H9 (cell line): ENCODE results near the gene PAQR7. TPM values are rescaled to one million over a fixed set of nuclear protein-coding genes. Genes with fewer than 3 reads are reported as not detected.

Source experiments
- DNase-seq: peaks from one replicate; pipeline ENCODE4 v3.0.0-alpha.2; 2017
- H2AFZ ChIP-seq: one replicate; pipeline ENCODE4 v1.6.1; 2013; ENCODE audit warnings: mild to moderate bottlenecking, low read length, control low read depth, moderate library complexity
- H2AK5ac ChIP-seq: 2 replicates; pipeline ENCODE4 v1.6.1; 2013; ENCODE audit warnings: low read length, control low read depth, mixed read lengths; ENCODE audit not compliant: insufficient read length
- H2BK120ac ChIP-seq: one replicate; pipeline ENCODE4 v1.6.1; 2013; ENCODE audit warnings: low read depth, mild to moderate bottlenecking, low read length, control low read depth, inconsistent platforms; ENCODE audit not compliant: poor library complexity, severe bottlenecking
- H2BK12ac ChIP-seq: 2 replicates; pipeline ENCODE4 v1.6.1; 2013; ENCODE audit warnings: low read length, control low read depth, mixed read lengths, low read depth; ENCODE audit not compliant: insufficient read length
- H2BK15ac ChIP-seq: 2 replicates; pipeline ENCODE4 v1.6.1; 2013; ENCODE audit warnings: low read depth, low read length, control low read depth
- H2BK20ac ChIP-seq: one replicate; pipeline ENCODE4 v1.6.1; 2013; ENCODE audit warnings: low read depth, mild to moderate bottlenecking, low read length, control low read depth, inconsistent platforms; ENCODE audit not compliant: poor library complexity, severe bottlenecking
- H2BK5ac ChIP-seq: 2 replicates; pipeline ENCODE4 v1.6.1; 2013; ENCODE audit warnings: low read length, control low read depth, mixed read lengths; ENCODE audit not compliant: insufficient read length
- H3K14ac ChIP-seq: 2 replicates; pipeline ENCODE4 v1.6.1; 2013; ENCODE audit warnings: low read length, control low read depth; ENCODE audit not compliant: insufficient read depth
- H3K18ac ChIP-seq: 2 replicates; pipeline ENCODE4 v1.6.1; 2013; ENCODE audit warnings: low read depth, mild to moderate bottlenecking, mixed read lengths, low read length, control low read depth; ENCODE audit not compliant: insufficient read length
- H3K23ac ChIP-seq: 2 replicates; pipeline ENCODE4 v1.6.1; 2013; ENCODE audit warnings: low read length, control low read depth, mixed read lengths, low read depth; ENCODE audit not compliant: insufficient read length
- H3K23me2 ChIP-seq: 2 replicates; pipeline ENCODE4 v1.6.1; 2013; ENCODE audit warnings: low read depth, mild to moderate bottlenecking, mixed read lengths, low read length, control low read depth; ENCODE audit not compliant: insufficient read length, poor library complexity, severe bottlenecking
- H3K27ac ChIP-seq: 2 replicates; pipeline ENCODE4 v1.5.1; 2013; ENCODE audit warnings: low read length, control low read depth, mixed read lengths, low read depth; ENCODE audit not compliant: insufficient read length
- H3K27me3 ChIP-seq: 2 replicates; pipeline ENCODE4 v1.6.1; 2013; ENCODE audit warnings: low read length, control low read depth, inconsistent platforms; ENCODE audit not compliant: insufficient read depth
- H3K4ac ChIP-seq: 2 replicates; pipeline ENCODE4 v1.6.1; 2013; ENCODE audit warnings: low read depth, mild to moderate bottlenecking, control low read depth, inconsistent platforms, low read length, moderate library complexity
- H3K4me1 ChIP-seq: 2 replicates; pipeline ENCODE4 v1.6.1; 2013; ENCODE audit warnings: low read length, control low read depth, inconsistent platforms; ENCODE audit not compliant: insufficient read depth
- H3K4me2 ChIP-seq: 2 replicates; pipeline ENCODE4 v1.6.1; 2013; ENCODE audit warnings: low read length, control low read depth, mixed read lengths; ENCODE audit not compliant: insufficient read length, insufficient read depth
- H3K56ac ChIP-seq: 2 replicates; pipeline ENCODE4 v1.6.1; 2013; ENCODE audit warnings: low read depth, mild to moderate bottlenecking, mixed read lengths, low read length, control low read depth; ENCODE audit not compliant: insufficient read length
- H3K79me1 ChIP-seq: 2 replicates; pipeline ENCODE4 v1.6.1; 2013; ENCODE audit warnings: low read depth, mild to moderate bottlenecking, moderate library complexity, low read length, control low read depth, inconsistent platforms; ENCODE audit not compliant: insufficient read depth, poor library complexity, severe bottlenecking
- H3K79me2 ChIP-seq: 2 replicates; pipeline ENCODE4 v1.6.1; 2013; ENCODE audit warnings: low read length, control low read depth, inconsistent platforms; ENCODE audit not compliant: insufficient read depth
- H3K9ac ChIP-seq: 2 replicates; pipeline ENCODE4 v1.6.1; 2013; ENCODE audit warnings: low read length, control low read depth, mixed read lengths; ENCODE audit not compliant: insufficient read length; ENCODE audit errors: extremely low read depth
- H3K9me3 ChIP-seq: one replicate; pipeline ENCODE4 v1.6.1; 2013; ENCODE audit warnings: low read depth, low read length, inconsistent platforms; ENCODE audit not compliant: control insufficient read depth
- H3T11ph ChIP-seq: one replicate; pipeline ENCODE4 v1.6.1; 2013; ENCODE audit warnings: mild to moderate bottlenecking, low read length, control low read depth, inconsistent platforms
- H4K20me1 ChIP-seq: one replicate; pipeline ENCODE4 v1.6.1; 2013; ENCODE audit not compliant: control insufficient read depth, insufficient read length, insufficient read depth
- H4K5ac ChIP-seq: 2 replicates; pipeline ENCODE4 v1.6.1; 2013; ENCODE audit warnings: low read depth, mild to moderate bottlenecking, mixed read lengths, low read length, control low read depth; ENCODE audit not compliant: insufficient read length
- H4K8ac ChIP-seq: replicated peaks from 2 replicates; pipeline ENCODE4 v1.6.1; 2013; ENCODE audit warnings: low read length, control low read depth, mixed read lengths, low read depth; ENCODE audit not compliant: insufficient read length
- H4K91ac ChIP-seq: 2 replicates; pipeline ENCODE4 v1.6.1; 2013; ENCODE audit warnings: low read depth, mild to moderate bottlenecking, moderate library complexity, mixed read lengths, low read length, control low read depth; ENCODE audit not compliant: insufficient read length
- H3K27ac Mint-ChIP-seq, 3 experiments: 2 replicates in 2 of 3; 3 replicates in 1 of 3; pipeline ENCODE4 v1.8.0; 2020 to 2021; ENCODE audit warnings: mixed read lengths in 3 of 3, mild to moderate bottlenecking in 1 of 3, moderate library complexity in 1 of 3
- H3K27me3 Mint-ChIP-seq: 2 replicates; pipeline ENCODE4 v1.8.0; 2021; ENCODE audit warnings: low read depth, mild to moderate bottlenecking, moderate library complexity, mixed read lengths
- H3K36me3 Mint-ChIP-seq, 3 experiments: 2 replicates in 2 of 3; 3 replicates in 1 of 3; pipeline ENCODE4 v1.8.0; 2020 to 2021; ENCODE audit warnings: low read depth in 3 of 3, mixed read lengths in 3 of 3; ENCODE audit not compliant: insufficient read depth in 1 of 3
- H3K4me1 Mint-ChIP-seq, 2 experiments: 2 replicates each; pipeline ENCODE4 v1.8.0; 2020; ENCODE audit warnings: mixed read lengths in 2 of 2
- H3K4me3 Mint-ChIP-seq, 2 experiments: 2 replicates in 1 of 2; 3 replicates in 1 of 2; pipeline ENCODE4 v1.8.0; 2020 to 2021; ENCODE audit warnings: mild to moderate bottlenecking in 2 of 2, mixed read lengths in 2 of 2, moderate library complexity in 1 of 2
- H3K9me3 Mint-ChIP-seq, 2 experiments: 2 replicates in 1 of 2; 3 replicates in 1 of 2; pipeline ENCODE4 v1.8.0; 2020; ENCODE audit warnings: mild to moderate bottlenecking in 2 of 2, mixed read lengths in 2 of 2, moderate library complexity in 1 of 2
- CTCF ChIP-seq: fragments of 200-600 bp; sonication (generic); conservative IDR thresholded peaks from 3 replicates; pipeline ENCODE4 v1.8.0; 2021; ENCODE audit warnings: antibody characterized with exemption, mild to moderate bottlenecking
- WGBS: extraction: QIAGEN DNeasy Blood & Tissue Kit; methylation state at CpG from one replicate; pipeline ENCODE4 v1.1.7; 2013; ENCODE audit warnings: missing lambda C conversion rate, low lambda C conversion rate, mixed read lengths; ENCODE audit not compliant: insufficient read length; ENCODE audit errors: extremely low coverage; 5-methylcytosine and 5-hydroxymethylcytosine counted together
- total RNA-seq: library from RNA; stranded (reverse); gene quantifications from 2 replicates; pipeline ENCODE4 v1.2.1, GENCODE V29; 2021

Gene PAQR7
- total RNA-seq, 1 experiment from 2014 or later: 6.3 TPM

- Histone ChIP-seq H3K14ac (no peak overlapping the region), H2BK15ac (no peak overlapping the region), H3K9me3 (no peaks in the 10 kb centered on the region), H2BK12ac (no peak overlapping the region), H4K91ac (no peak overlapping the region), H3K9ac (no peak overlapping the region), H3K18ac (no peak overlapping the region), H3K27ac (no peak overlapping the region), H3T11ph (no peak overlapping the region), H4K20me1 (peaks cover 3% of the 10 kb centered on the region), H3K56ac (no peak overlapping the region), H3K79me1 (no peaks in the 10 kb centered on the region), H3K27me3 (no peaks in the 10 kb centered on the region), H2AFZ (no peak overlapping the region), H3K4ac (no peak overlapping the region), H3K4me2 (no peak overlapping the region), H2AK5ac (no peak overlapping the region), H2BK20ac (no peak overlapping the region), H4K8ac (no peak overlapping the region), H4K5ac (no peak overlapping the region), H2BK120ac (no peak overlapping the region), H3K79me2 (no peaks in the 10 kb centered on the region; the same call in 1 of the 2 replicates), H3K23ac (no peak overlapping the region), H2BK5ac (no peak overlapping the region), H3K23me2 (peaks cover 11% of the 10 kb centered on the region), H3K4me1 (peaks cover 4% of the 10 kb centered on the region; the same call in 1 of the 2 replicates)
- H3K27ac Mint-ChIP-seq: no peak overlapping the region
- peak overlapping the region; percentile 63 to 95 for H3K4me3 Mint-ChIP-seq
- no peaks in the 10 kb centered on the region for H3K9me3 Mint-ChIP-seq
- no peak for DNase-seq
- TF ChIP-seq CTCF: no peak
- H3K27me3 Mint-ChIP-seq: peaks cover 13% of the 10 kb centered on the region
- H3K36me3 Mint-ChIP-seq: peaks cover 0 to 6% (median 0%) of the 10 kb centered on the region in 3 experiments; a peak in 3 of 7 replicates
- peaks cover 32% of the 10 kb centered on the region in 2 experiments for H3K4me1 Mint-ChIP-seq
- WGBS: no CpG with 5 or more reads among the region's 5 CpGs
Observed at GRCh38 chr1:25821630-25822091, 53.8 kb downstream of the PAQR7 start.
